Ramos (cell line): ENCODE data around the gene GALNT6.
"Not testable (repeated sequence)": the region's sequence is repeated elsewhere in the genome, so short reads cannot be mapped to it uniquely, and the experiment has no call there.

Experiments
- in situ Hi-C: fragments of 300-500 bp; cut with MboI; formaldehyde crosslinking; loops from one replicate; pipeline ENCODE4 v1.14.3; 2022; ENCODE audit warnings: low sequenced_read_pairs; ENCODE audit not compliant: unreplicated experiment

The GALNT6 gene

DNA sequence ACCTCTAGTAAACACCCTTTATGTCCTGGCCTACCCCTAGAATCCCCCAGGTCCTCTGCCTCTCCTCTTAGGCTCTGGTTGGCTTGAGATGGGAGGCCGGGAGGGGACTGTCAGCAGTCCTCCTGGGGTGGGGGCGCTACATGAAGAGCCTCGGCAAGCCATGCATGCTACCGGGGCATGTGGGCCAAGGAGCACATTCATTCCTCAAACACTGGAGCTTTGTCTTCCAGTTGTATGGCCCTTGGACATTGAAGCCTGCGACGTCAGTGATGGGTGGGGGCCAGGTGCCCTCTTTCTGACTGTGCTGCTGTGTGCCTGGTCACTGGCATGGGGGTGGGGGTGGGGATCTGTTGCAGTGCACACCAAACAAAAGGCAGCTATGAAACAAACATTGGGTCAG, 28.9 kb downstream of the GALNT6 start:
- in situ Hi-C loops = no loop called here

GRCh38 chr12:51361161-51362016, 29.8 kb downstream of the GALNT6 start:
- in situ Hi-C loops = no loop called here

- in situ Hi-C loops = no loop called here
These were observed 30.9 kb downstream of the GALNT6 start for GRCh38 chr12:51360315-51360714.

DNA sequence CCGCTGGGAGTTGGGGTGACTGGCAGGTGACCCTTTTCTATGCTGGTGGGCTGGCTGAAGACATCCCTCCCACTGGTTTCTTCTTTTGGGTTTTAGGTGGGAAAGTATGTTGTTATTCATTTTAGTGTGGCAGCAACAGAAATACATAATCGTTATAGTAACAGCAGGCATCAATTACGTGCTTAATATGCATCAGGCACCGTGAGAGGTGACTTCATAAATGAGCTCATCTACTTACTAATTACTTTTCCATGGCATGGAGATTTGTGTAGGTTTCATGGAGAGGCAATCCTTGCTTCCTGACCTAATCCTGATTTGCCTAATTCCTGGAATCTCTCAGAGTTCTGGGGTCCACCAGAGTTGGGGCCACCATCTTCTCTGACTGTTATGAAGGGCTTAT, 31.4 kb downstream of the GALNT6 start:
- in situ Hi-C loops = no loop called here

GRCh38 chr12:51358496-51358895, 32.7 kb downstream of the GALNT6 start:
- in situ Hi-C loops = no loop called here

GRCh38 chr12:51357374-51358047, 33.7 kb downstream of the GALNT6 start:
- in situ Hi-C loops = no loop called here

DNA sequence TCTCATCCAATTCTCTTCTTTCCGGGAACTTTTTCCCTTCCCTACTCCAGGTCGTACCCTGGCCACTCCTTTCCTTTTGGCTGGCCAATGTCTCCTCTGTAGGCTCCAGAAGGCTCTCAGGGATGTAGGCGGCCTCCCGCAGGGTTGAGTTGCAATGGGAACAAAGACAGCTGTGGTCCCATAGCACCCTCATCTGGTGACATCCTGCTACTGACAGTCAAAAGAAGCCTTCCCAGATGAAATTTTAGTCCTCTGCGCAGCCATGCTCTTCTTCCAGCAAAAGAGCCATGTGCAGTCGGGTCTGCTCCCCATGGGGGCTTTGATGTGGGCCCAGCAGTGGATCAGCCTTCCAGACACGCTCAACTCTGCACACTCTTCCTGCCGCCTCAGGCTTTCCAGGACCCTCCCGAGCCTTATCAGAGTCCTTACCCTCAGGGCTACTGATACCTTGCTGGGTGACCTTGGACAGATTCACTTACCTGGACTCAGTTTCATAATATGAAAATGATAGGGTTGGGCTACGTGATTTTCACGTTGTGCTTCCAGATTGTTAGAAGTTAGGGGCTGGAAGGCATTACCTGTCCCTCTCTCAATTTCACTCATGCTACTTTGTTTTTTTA, 39.2 kb downstream of the GALNT6 start:
- in situ Hi-C loops = loop anchor here (5.0 kb wide), 1 partner anchor 305 kb away; the partner anchor contains the start of gene LETMD1

DNA sequence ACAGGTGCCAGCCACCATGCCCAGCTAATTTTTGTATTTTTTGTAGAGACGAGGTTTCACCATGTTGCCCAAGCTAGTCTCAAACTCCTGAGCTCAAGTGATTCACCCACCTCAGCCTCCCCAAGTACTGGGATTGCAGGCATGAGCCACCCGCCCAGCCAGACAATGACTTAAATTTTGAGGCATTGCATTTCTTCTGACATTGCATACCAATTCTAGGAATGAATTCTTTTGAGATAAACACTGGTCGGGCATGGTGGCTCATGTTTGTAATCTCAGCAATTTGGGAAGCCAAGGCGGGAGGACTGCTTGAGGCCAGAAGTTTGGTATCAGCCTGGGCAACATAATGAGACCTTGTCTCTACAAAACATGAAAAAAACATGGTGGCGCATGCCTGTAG, 42.2 kb downstream of the GALNT6 start:
- in situ Hi-C loops = loop anchor here (10.0 kb wide), 1 partner anchor 534 kb away; no protein-coding TSS in a partner anchor

- in situ Hi-C loops = loop anchor here (10.0 kb wide), 1 partner anchor 533 kb away; no protein-coding TSS in a partner anchor
These were observed 43.1 kb downstream of the GALNT6 start for GRCh38 chr12:51348116-51348515.

GRCh38 chr12:51346581-51346980, 44.6 kb downstream of the GALNT6 start, which contains the start of gene CELA1:
Gene CELA1, minus strand, starts transcription at chr12:51346679. Its CDS starts 41 bp downstream, at chr12:51346638.
- in situ Hi-C loops = loop anchor here (10.0 kb wide), 1 partner anchor 532 kb away; no protein-coding TSS in a partner anchor

DNA sequence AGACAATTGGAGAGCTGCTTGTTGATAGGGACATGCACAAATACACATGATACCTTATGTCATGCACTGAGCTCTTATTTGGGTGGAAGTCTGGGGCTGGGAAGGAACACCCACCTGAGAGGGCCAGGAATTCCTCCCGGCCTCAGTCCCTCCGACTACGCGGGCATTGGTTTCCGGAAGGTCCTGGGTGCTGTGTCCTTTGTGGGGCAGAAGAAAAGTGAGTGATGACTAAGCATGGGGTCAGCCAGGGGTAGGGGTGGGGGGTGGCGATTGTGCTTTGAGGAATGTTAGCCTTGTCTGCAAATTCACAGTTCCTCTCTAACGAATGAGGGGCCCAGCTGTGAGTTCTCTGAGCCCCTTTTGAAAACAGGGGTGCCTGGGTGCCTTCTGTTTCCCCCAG, 45.5 kb downstream of the GALNT6 start:
- in situ Hi-C loops = loop anchor here (10.0 kb wide), 1 partner anchor 531 kb away; no protein-coding TSS in a partner anchor

DNA sequence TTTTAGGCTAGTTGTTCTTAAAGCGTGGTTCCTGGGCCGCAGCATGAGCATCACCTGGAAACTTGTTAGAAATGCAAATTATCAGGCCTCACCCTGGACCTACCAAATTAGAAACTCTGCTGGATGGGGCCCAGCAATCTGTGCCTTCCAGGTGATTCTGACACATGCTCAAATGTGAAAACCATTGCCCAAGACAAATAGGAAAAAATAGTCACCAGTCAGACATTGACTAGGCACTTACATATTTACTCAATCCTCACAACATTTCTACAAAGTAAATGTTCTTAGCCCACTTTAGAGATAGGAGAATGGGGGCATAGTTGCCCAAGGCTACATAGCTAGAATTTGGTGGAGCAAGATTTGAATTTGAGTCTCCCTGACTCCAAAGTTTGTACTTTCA, 48.0 kb downstream of the GALNT6 start:
- in situ Hi-C loops = loop anchor here (5.0 to 10.0 kb wide), 2 partner anchors 76 to 528 kb away; no protein-coding TSS in a partner anchor

- in situ Hi-C loops = loop anchor here (5.0 to 10.0 kb wide), 2 partner anchors 75 to 528 kb away; no protein-coding TSS in a partner anchor
These were observed 48.8 kb downstream of the GALNT6 start for GRCh38 chr12:51342416-51342815.

- in situ Hi-C loops = loop anchor here (5.0 to 10.0 kb wide), 2 partner anchors 74 to 527 kb away; no protein-coding TSS in a partner anchor
These were observed 49.8 kb downstream of the GALNT6 start for GRCh38 chr12:51341251-51342007.

GRCh38 chr12:51339750-51340149, 51.5 kb downstream of the GALNT6 start:
- in situ Hi-C loops = loop anchor here (5.0 to 10.0 kb wide), 2 partner anchors 72 to 525 kb away; no protein-coding TSS in a partner anchor

DNA sequence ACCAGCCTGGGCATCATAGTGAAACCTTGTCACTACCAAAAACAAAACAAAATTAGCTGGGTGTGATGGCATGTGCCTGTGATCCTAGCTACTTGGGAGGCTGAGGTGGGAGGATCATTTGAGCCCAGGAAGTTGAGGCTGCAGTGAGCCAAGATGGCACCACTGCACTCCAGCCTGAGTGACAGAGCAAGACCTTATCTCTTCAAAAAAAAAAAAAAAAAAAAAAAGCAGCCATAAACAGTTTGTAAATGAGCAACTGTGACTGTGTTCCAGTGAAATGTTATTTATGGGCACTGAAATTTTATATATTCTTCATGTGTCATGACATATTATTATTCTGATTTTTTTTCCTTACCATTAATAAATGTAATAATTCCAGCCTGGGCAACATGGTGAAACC, 53.9 kb downstream of the GALNT6 start:
- in situ Hi-C loops = not testable (repeated sequence)

GRCh38 chr12:51335931-51336330, 55.3 kb downstream of the GALNT6 start:
- in situ Hi-C loops = no loop called here

- in situ Hi-C loops = no loop called here
These were observed 56.4 kb downstream of the GALNT6 start for GRCh38 chr12:51334764-51335163.

- in situ Hi-C loops = no loop called here
These were observed 57.7 kb downstream of the GALNT6 start for GRCh38 chr12:51333536-51333935.

GRCh38 chr12:51330186-51330585, 61.0 kb downstream of the GALNT6 start:
- in situ Hi-C loops = no loop called here
